ENCODE results near the gene IRAK3. TPM values are rescaled to one million over a fixed set of nuclear protein-coding genes. Genes with fewer than 3 reads are reported as not detected.

IRAK3 gene
- total RNA-seq, 1 experiment from 2014 or later: 0.12 TPM

DNA sequence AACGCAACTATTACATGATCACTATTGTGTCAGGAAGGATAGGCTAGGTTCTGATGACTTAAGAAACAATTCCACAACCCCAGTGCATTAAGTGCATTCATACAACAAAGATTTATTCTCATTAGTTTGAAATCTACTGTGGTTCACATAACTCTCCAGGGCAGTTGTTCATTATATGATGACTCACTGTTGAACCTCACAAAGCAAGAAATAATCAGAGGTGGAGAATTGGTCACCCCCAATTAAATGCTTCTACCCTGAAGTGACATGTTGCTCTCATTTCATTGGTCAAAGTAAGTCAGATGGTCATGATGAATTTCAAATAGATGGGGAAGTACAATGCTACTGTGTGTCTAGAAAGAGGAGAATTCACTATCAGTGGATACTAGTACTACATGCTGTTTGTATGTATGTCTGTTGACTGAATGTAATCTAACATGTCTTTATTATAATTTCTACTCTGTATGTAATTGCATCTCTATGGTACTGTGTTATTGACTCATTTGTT is 107.2 kb downstream of the IRAK3 start:
- H3K4me2 ChIP-seq (ENCODE audit: low read length): no peak overlapping the region
- ChIA-PET RAD21 (ENCODE audit: low non-redundant PET in 1 of 2, low total read pairs in 2 of 2, uncharacterized antibody in 2 of 2, unreplicated experiment in 2 of 2) (no interaction called here), POLR2A (no interaction called here), CTCF (no interaction called here)
- no TSS peak for BruUV-seq (replicated peaks)
- no peak for DNase-seq (ENCODE audit: low read depth, low spot score)
- no peak overlapping the region for H3K9ac ChIP-seq (ENCODE audit: low read length)
- no peaks in the 10 kb centered on the region for H3K27me3 ChIP-seq (ENCODE audit: insufficient read depth, low read length)
- no peak overlapping the region for H3K27ac ChIP-seq (ENCODE audit: low read depth, low read length)
- no peak; the same call in 1 of the 2 replicates for ATAC-seq
- no peaks in the 10 kb centered on the region for H4K20me1 ChIP-seq (ENCODE audit: insufficient read depth)
- no peaks in the 10 kb centered on the region for H3K9me2 ChIP-seq (ENCODE audit: insufficient read depth)
- H3K4me3 ChIP-seq (replicated peaks in 1 of 2; ENCODE audit: low read depth in 1 of 2, low read length in 2 of 2): no peak overlapping the region
- TF ChIP-seq, protein P1, sequence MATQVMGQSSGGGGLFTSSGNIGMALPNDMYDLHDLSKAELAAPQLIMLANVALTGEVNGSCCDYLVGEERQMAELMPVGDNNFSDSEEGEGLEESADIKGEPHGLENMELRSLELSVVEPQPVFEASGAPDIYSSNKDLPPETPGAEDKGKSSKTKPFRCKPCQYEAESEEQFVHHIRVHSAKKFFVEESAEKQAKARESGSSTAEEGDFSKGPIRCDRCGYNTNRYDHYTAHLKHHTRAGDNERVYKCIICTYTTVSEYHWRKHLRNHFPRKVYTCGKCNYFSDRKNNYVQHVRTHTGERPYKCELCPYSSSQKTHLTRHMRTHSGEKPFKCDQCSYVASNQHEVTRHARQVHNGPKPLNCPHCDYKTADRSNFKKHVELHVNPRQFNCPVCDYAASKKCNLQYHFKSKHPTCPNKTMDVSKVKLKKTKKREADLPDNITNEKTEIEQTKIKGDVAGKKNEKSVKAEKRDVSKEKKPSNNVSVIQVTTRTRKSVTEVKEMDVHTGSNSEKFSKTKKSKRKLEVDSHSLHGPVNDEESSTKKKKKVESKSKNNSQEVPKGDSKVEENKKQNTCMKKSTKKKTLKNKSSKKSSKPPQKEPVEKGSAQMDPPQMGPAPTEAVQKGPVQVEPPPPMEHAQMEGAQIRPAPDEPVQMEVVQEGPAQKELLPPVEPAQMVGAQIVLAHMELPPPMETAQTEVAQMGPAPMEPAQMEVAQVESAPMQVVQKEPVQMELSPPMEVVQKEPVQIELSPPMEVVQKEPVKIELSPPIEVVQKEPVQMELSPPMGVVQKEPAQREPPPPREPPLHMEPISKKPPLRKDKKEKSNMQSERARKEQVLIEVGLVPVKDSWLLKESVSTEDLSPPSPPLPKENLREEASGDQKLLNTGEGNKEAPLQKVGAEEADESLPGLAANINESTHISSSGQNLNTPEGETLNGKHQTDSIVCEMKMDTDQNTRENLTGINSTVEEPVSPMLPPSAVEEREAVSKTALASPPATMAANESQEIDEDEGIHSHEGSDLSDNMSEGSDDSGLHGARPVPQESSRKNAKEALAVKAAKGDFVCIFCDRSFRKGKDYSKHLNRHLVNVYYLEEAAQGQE (IDR thresholded peaks at IDR 0.05; ENCODE audit: low read depth): no peak
- TF ChIP-seq CEBPB (IDR thresholded peaks at IDR 0.05; ENCODE audit: low read depth) (no peak), RAD21 (IDR thresholded peaks at IDR 0.05; ENCODE audit: low read depth) (no peak), EZH2phosphoT487 (IDR thresholded peaks at IDR 0.05; ENCODE audit: borderline replicate concordance) (no peak), SIN3A (IDR thresholded peaks at IDR 0.05; ENCODE audit: low read depth) (no peak), CBX3 (IDR thresholded peaks at IDR 0.05; ENCODE audit: low read depth) (no peak), ZFX (IDR thresholded peaks at IDR 0.05) (no peak), YY1 (IDR thresholded peaks at IDR 0.05; ENCODE audit: extremely low read depth, insufficient replicate concordance, low read depth, low read length) (no peak), EGR1 (IDR thresholded peaks at IDR 0.05; ENCODE audit: low read depth) (no peak), ELF1 (IDR thresholded peaks at IDR 0.05; ENCODE audit: borderline replicate concordance, low read depth) (no peak)
- TF ChIP-seq, protein P2, sequence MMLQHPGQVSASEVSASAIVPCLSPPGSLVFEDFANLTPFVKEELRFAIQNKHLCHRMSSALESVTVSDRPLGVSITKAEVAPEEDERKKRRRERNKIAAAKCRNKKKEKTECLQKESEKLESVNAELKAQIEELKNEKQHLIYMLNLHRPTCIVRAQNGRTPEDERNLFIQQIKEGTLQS (IDR thresholded peaks at IDR 0.05): no peak
- TF ChIP-seq, protein P3, sequence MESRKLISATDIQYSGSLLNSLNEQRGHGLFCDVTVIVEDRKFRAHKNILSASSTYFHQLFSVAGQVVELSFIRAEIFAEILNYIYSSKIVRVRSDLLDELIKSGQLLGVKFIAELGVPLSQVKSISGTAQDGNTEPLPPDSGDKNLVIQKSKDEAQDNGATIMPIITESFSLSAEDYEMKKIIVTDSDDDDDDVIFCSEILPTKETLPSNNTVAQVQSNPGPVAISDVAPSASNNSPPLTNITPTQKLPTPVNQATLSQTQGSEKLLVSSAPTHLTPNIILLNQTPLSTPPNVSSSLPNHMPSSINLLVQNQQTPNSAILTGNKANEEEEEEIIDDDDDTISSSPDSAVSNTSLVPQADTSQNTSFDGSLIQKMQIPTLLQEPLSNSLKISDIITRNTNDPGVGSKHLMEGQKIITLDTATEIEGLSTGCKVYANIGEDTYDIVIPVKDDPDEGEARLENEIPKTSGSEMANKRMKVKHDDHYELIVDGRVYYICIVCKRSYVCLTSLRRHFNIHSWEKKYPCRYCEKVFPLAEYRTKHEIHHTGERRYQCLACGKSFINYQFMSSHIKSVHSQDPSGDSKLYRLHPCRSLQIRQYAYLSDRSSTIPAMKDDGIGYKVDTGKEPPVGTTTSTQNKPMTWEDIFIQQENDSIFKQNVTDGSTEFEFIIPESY (IDR thresholded peaks at IDR 0.05; ENCODE audit: extremely low read depth, insufficient replicate concordance, low read length): no peak
- H3K79me2 ChIP-seq (ENCODE audit: insufficient read depth, low read length): no peaks in the 10 kb centered on the region
- H3K36me3 ChIP-seq (ENCODE audit: control insufficient read depth in 1 of 2, insufficient read depth in 2 of 2, low read length in 2 of 2): no peaks in the 10 kb centered on the region
- H3K4me1 ChIP-seq (ENCODE audit: control insufficient read depth in 1 of 2, insufficient read depth in 2 of 2, low read length in 2 of 2): no peaks in the 10 kb centered on the region
- intact Hi-C loops (cut with micrococcal nuclease): no loop called here
- H3K9me3 ChIP-seq (ENCODE audit: control insufficient read depth in 1 of 2, insufficient read depth in 1 of 2, low read depth in 1 of 2, low read length in 2 of 2): no peaks in the 10 kb centered on the region
- no peak overlapping the region for H2AFZ ChIP-seq (ENCODE audit: low read depth, low read length, poor library complexity, severe bottlenecking)
